Activated naive CD8-positive, alpha-beta T cell treated with anti-CD3 and anti-CD28 coated beads for 36 hours (primary cell): ENCODE measurements around the gene OR7D2. TPM values are rescaled to one million over a fixed set of nuclear protein-coding genes. Genes with fewer than 3 reads are reported as not detected.

Experiments used
- DNase-seq: peaks from one replicate; pipeline ENCODE4 v3.0.0; 2021
- H3K27ac Mint-ChIP-seq: one replicate; pipeline ENCODE4 v1.8.0; 2022; ENCODE audit warnings: mild to moderate bottlenecking, moderate library complexity, mixed read lengths
- H3K27me3 Mint-ChIP-seq: one replicate; pipeline ENCODE4 v1.8.0; 2022; ENCODE audit warnings: mild to moderate bottlenecking, mixed read lengths
- H3K36me3 Mint-ChIP-seq: one replicate; pipeline ENCODE4 v1.8.0; 2021; ENCODE audit warnings: mild to moderate bottlenecking, mixed read lengths
- H3K4me1 Mint-ChIP-seq: one replicate; pipeline ENCODE4 v1.8.0; 2021; ENCODE audit warnings: mixed read lengths
- H3K4me3 Mint-ChIP-seq: one replicate; pipeline ENCODE4 v1.8.0; 2022; ENCODE audit warnings: mild to moderate bottlenecking, moderate library complexity, mixed read lengths
- H3K9me3 Mint-ChIP-seq: one replicate; pipeline ENCODE4 v1.8.0; 2022; ENCODE audit warnings: mixed read lengths
- total RNA-seq, 2 experiments: library from RNA; stranded (reverse); gene quantifications; one replicate each; pipeline ENCODE4 v1.2.3, GENCODE V29; 2021

OR7D2 gene
- total RNA-seq = not detected

GRCh38 chr19:9178901-9179300, at the start of gene OR7D2:
Gene OR7D2 (plus strand): TSS chr19:9178979. CDS start chr19:9185782, 6,803 bp downstream.
- Mint-ChIP-seq H3K9me3 (no peaks in the 10 kb centered on the region), H3K27ac (no peak within 1 kb of the TSS), H3K4me3 (no peak within 1 kb of the TSS), H3K4me1 (no peaks in the 10 kb centered on the region), H3K27me3 (no peaks in the 10 kb centered on the region), H3K36me3 (no peaks in the 10 kb centered on the region)
- no peak for DNase-seq

GRCh38 chr19:9130965-9131364, 47.8 kb upstream of the OR7D2 start:
- Mint-ChIP-seq H3K27me3 (peaks cover 25% of the 10 kb centered on the region), H3K4me1 (peaks cover 6% of the 10 kb centered on the region), H3K4me3 (no peak overlapping the region), H3K9me3 (no peaks in the 10 kb centered on the region), H3K36me3 (no peaks in the 10 kb centered on the region), H3K27ac (no peak overlapping the region)
- DNase-seq = no peak

- H3K4me3 Mint-ChIP-seq = no peak overlapping the region
- no peak overlapping the region for H3K27ac Mint-ChIP-seq
Measured at GRCh38 chr19:9132422-9132821, 46.4 kb upstream of the OR7D2 start.

GRCh38 chr19:9139609-9140158, 39.1 kb upstream of the OR7D2 start:
- peaks cover 7% of the 10 kb centered on the region for H3K9me3 Mint-ChIP-seq
- H3K36me3 Mint-ChIP-seq = peaks cover 31% of the 10 kb centered on the region
- H3K4me1 Mint-ChIP-seq = peaks cover 23% of the 10 kb centered on the region
- no peaks in the 10 kb centered on the region for H3K27me3 Mint-ChIP-seq
- peak overlapping the region; percentile 94 for H3K4me3 Mint-ChIP-seq
- no peak for DNase-seq
- H3K27ac Mint-ChIP-seq = peak overlapping the region; percentile 98

More at GRCh38 chr19:9132422-9132821, 46.4 kb upstream of the OR7D2 start:
- Mint-ChIP-seq H3K27me3 (peaks cover 11% of the 10 kb centered on the region), H3K36me3 (no peaks in the 10 kb centered on the region), H3K4me1 (peaks cover 8% of the 10 kb centered on the region), H3K9me3 (no peaks in the 10 kb centered on the region)
- no peak for DNase-seq

- Mint-ChIP-seq H3K4me3 (peak within 1 kb of the TSS; percentile 94), H3K4me1 (peaks cover 25% of the 10 kb centered on the region), H3K27ac (peak within 1 kb of the TSS; percentile 98), H3K9me3 (peaks cover 10% of the 10 kb centered on the region), H3K36me3 (peaks cover 37% of the 10 kb centered on the region), H3K27me3 (no peaks in the 10 kb centered on the region)
- DNase-seq = peak; percentile 85
Measured at GRCh38 chr19:9140159-9140874, 38.5 kb upstream of the OR7D2 start, which contains the start of gene ZNF317. Gene ZNF317 (plus strand): TSS chr19:9140397. CDS start chr19:9156017, 15,620 bp downstream.

- Mint-ChIP-seq H3K4me3 (no peak overlapping the region), H3K27ac (no peak overlapping the region), H3K36me3 (peaks cover 80% of the 10 kb centered on the region), H3K27me3 (no peaks in the 10 kb centered on the region), H3K4me1 (peaks cover 46% of the 10 kb centered on the region), H3K9me3 (peaks cover 29% of the 10 kb centered on the region)
- DNase-seq = no peak
Measured at GRCh38 chr19:9144920-9145319, 33.9 kb upstream of the OR7D2 start.

- no peak overlapping the region for H3K27ac Mint-ChIP-seq
- no peaks in the 10 kb centered on the region for H3K27me3 Mint-ChIP-seq
- peaks cover 47% of the 10 kb centered on the region for H3K4me1 Mint-ChIP-seq
- no peak for DNase-seq
- H3K9me3 Mint-ChIP-seq = peaks cover 42% of the 10 kb centered on the region
- no peak overlapping the region for H3K4me3 Mint-ChIP-seq
- H3K36me3 Mint-ChIP-seq = peaks cover 91% of the 10 kb centered on the region
Measured at GRCh38 chr19:9146882-9147281, 31.9 kb upstream of the OR7D2 start.

GRCh38 chr19:9148697-9149096, 30.1 kb upstream of the OR7D2 start:
- no peak for DNase-seq
- H3K27me3 Mint-ChIP-seq = no peaks in the 10 kb centered on the region
- H3K36me3 Mint-ChIP-seq = peaks cover 95% of the 10 kb centered on the region
- no peak overlapping the region for H3K27ac Mint-ChIP-seq
- H3K9me3 Mint-ChIP-seq = peaks cover 52% of the 10 kb centered on the region
- no peak overlapping the region for H3K4me3 Mint-ChIP-seq
- H3K4me1 Mint-ChIP-seq = peaks cover 47% of the 10 kb centered on the region

GRCh38 chr19:9149997-9150396, 28.8 kb upstream of the OR7D2 start:
- H3K4me1 Mint-ChIP-seq = peaks cover 52% of the 10 kb centered on the region
- peaks cover 94% of the 10 kb centered on the region for H3K36me3 Mint-ChIP-seq
- peak overlapping the region; percentile 18 for H3K4me3 Mint-ChIP-seq
- H3K9me3 Mint-ChIP-seq = peaks cover 46% of the 10 kb centered on the region
- no peaks in the 10 kb centered on the region for H3K27me3 Mint-ChIP-seq
- DNase-seq = no peak
- no peak overlapping the region for H3K27ac Mint-ChIP-seq

- Mint-ChIP-seq H3K4me3 (no peak overlapping the region), H3K27ac (no peak overlapping the region), H3K4me1 (peaks cover 56% of the 10 kb centered on the region), H3K9me3 (peaks cover 41% of the 10 kb centered on the region), H3K27me3 (no peaks in the 10 kb centered on the region), H3K36me3 (peaks cover 93% of the 10 kb centered on the region)
- no peak for DNase-seq
Measured at GRCh38 chr19:9150650-9151049, 28.1 kb upstream of the OR7D2 start.

GRCh38 chr19:9151367-9151766, 27.4 kb upstream of the OR7D2 start:
- peaks cover 40% of the 10 kb centered on the region for H3K9me3 Mint-ChIP-seq
- H3K27me3 Mint-ChIP-seq = no peaks in the 10 kb centered on the region
- H3K4me1 Mint-ChIP-seq = peaks cover 62% of the 10 kb centered on the region
- peaks cover 95% of the 10 kb centered on the region for H3K36me3 Mint-ChIP-seq
- no peak overlapping the region for H3K4me3 Mint-ChIP-seq
- no peak for DNase-seq
- no peak overlapping the region for H3K27ac Mint-ChIP-seq

- Mint-ChIP-seq H3K4me3 (no peak overlapping the region), H3K27me3 (no peaks in the 10 kb centered on the region), H3K4me1 (peaks cover 31% of the 10 kb centered on the region), H3K9me3 (peaks cover 27% of the 10 kb centered on the region), H3K27ac (peak overlapping the region; percentile 56), H3K36me3 (peaks cover 94% of the 10 kb centered on the region)
- DNase-seq = no peak
Measured at GRCh38 chr19:9155591-9155990, 23.2 kb upstream of the OR7D2 start.

GRCh38 chr19:9156304-9156703, 22.5 kb upstream of the OR7D2 start:
- Mint-ChIP-seq H3K4me1 (peaks cover 28% of the 10 kb centered on the region), H3K27me3 (no peaks in the 10 kb centered on the region), H3K9me3 (peaks cover 30% of the 10 kb centered on the region), H3K36me3 (peaks cover 94% of the 10 kb centered on the region), H3K4me3 (no peak overlapping the region), H3K27ac (peak overlapping the region; percentile 42)
- DNase-seq = no peak

- no peaks in the 10 kb centered on the region for H3K27me3 Mint-ChIP-seq
- peaks cover 91% of the 10 kb centered on the region for H3K36me3 Mint-ChIP-seq
- H3K4me3 Mint-ChIP-seq = no peak overlapping the region
- DNase-seq = no peak
- H3K27ac Mint-ChIP-seq = no peak overlapping the region
- H3K9me3 Mint-ChIP-seq = peaks cover 19% of the 10 kb centered on the region
- peaks cover 13% of the 10 kb centered on the region for H3K4me1 Mint-ChIP-seq
Measured at GRCh38 chr19:9159891-9160290, 18.9 kb upstream of the OR7D2 start.

GRCh38 chr19:9161427-9161826, 17.4 kb upstream of the OR7D2 start:
- H3K27ac Mint-ChIP-seq = no peak overlapping the region
- DNase-seq = no peak
- H3K9me3 Mint-ChIP-seq = peaks cover 19% of the 10 kb centered on the region
- no peaks in the 10 kb centered on the region for H3K27me3 Mint-ChIP-seq
- peaks cover 90% of the 10 kb centered on the region for H3K36me3 Mint-ChIP-seq
- H3K4me1 Mint-ChIP-seq = no peaks in the 10 kb centered on the region
- no peak overlapping the region for H3K4me3 Mint-ChIP-seq

GRCh38 chr19:9165261-9165660, 13.5 kb upstream of the OR7D2 start:
- no peak for DNase-seq
- no peaks in the 10 kb centered on the region for H3K4me1 Mint-ChIP-seq
- H3K36me3 Mint-ChIP-seq = peaks cover 68% of the 10 kb centered on the region
- H3K4me3 Mint-ChIP-seq = no peak overlapping the region
- H3K27ac Mint-ChIP-seq = no peak overlapping the region
- H3K27me3 Mint-ChIP-seq = no peaks in the 10 kb centered on the region
- peaks cover 15% of the 10 kb centered on the region for H3K9me3 Mint-ChIP-seq
